Measurements from ENCODE around the gene GRPEL1.

GRPEL1 gene

GRCh38 chr4:7075962-7076695 is 8.3 kb upstream of the GRPEL1 start:
- TF ChIP-seq EP300 (IDR thresholded peaks at IDR 0.05; ENCODE audit: borderline replicate concordance) (no peak), CREB1 (IDR thresholded peaks at IDR 0.05; ENCODE audit: low read depth) (no peak), EGR1 (IDR thresholded peaks at IDR 0.05) (no peak), USF1 (IDR thresholded peaks at IDR 0.05) (no peak), TAF1 (IDR thresholded peaks at IDR 0.05; ENCODE audit: low read depth) (no peak), MAX (IDR thresholded peaks at IDR 0.05) (no peak), FOXM1 (IDR thresholded peaks at IDR 0.05; ENCODE audit: borderline replicate concordance, low read depth) (no peak)

GRCh38 chr4:7074426-7074825 is 6.6 kb upstream of the GRPEL1 start:
- TF ChIP-seq TAF1 (IDR thresholded peaks at IDR 0.05; ENCODE audit: low read depth) (no peak), REST (IDR thresholded peaks at IDR 0.05; ENCODE audit: low read depth) (no peak), EP300 (IDR thresholded peaks at IDR 0.05; ENCODE audit: borderline replicate concordance) (no peak), YY1 (IDR thresholded peaks at IDR 0.05; ENCODE audit: low read depth) (no peak), FOXM1 (IDR thresholded peaks at IDR 0.05; ENCODE audit: borderline replicate concordance, low read depth) (no peak), TCF12 (IDR thresholded peaks at IDR 0.05; ENCODE audit: low read depth) (no peak), TEAD4 (IDR thresholded peaks at IDR 0.05) (no peak), NFIC (IDR thresholded peaks at IDR 0.05) (no peak), EGR1 (IDR thresholded peaks at IDR 0.05) (no peak), MAX (IDR thresholded peaks at IDR 0.05) (no peak), ZBTB7A (IDR thresholded peaks at IDR 0.05; ENCODE audit: low read depth) (no peak), RAD21 (IDR thresholded peaks at IDR 0.05; ENCODE audit: low read depth) (no peak), CREB1 (IDR thresholded peaks at IDR 0.05; ENCODE audit: low read depth) (no peak), USF1 (IDR thresholded peaks at IDR 0.05) (no peak), CEBPB (IDR thresholded peaks at IDR 0.05) (no peak)

GRCh38 chr4:7073526-7074390 is 5.9 kb upstream of the GRPEL1 start:
- no peak for TF ChIP-seq ZBTB7A (IDR thresholded peaks at IDR 0.05; ENCODE audit: low read depth)
- no peak for TF ChIP-seq EGR1 (IDR thresholded peaks at IDR 0.05)
- TF ChIP-seq MAX (IDR thresholded peaks at IDR 0.05): no peak
- TF ChIP-seq USF1 (IDR thresholded peaks at IDR 0.05): peak; percentile 99

- TF ChIP-seq USF1 (IDR thresholded peaks at IDR 0.05): no peak
- TF ChIP-seq CEBPB (IDR thresholded peaks at IDR 0.05): no peak
- no peak for TF ChIP-seq YY1 (IDR thresholded peaks at IDR 0.05; ENCODE audit: low read depth)
- no peak for TF ChIP-seq RAD21 (IDR thresholded peaks at IDR 0.05; ENCODE audit: low read depth)
- TF ChIP-seq TAF1 (IDR thresholded peaks at IDR 0.05; ENCODE audit: low read depth): no peak
- TF ChIP-seq MAX (IDR thresholded peaks at IDR 0.05): no peak
- no peak for TF ChIP-seq REST (IDR thresholded peaks at IDR 0.05; ENCODE audit: low read depth)
- no peak for TF ChIP-seq TCF12 (IDR thresholded peaks at IDR 0.05; ENCODE audit: low read depth)
- no peak for TF ChIP-seq EP300 (IDR thresholded peaks at IDR 0.05; ENCODE audit: borderline replicate concordance)
- TF ChIP-seq NFIC (IDR thresholded peaks at IDR 0.05): no peak
- no peak for TF ChIP-seq TEAD4 (IDR thresholded peaks at IDR 0.05)
- TF ChIP-seq CREB1 (IDR thresholded peaks at IDR 0.05; ENCODE audit: low read depth): no peak
- no peak for TF ChIP-seq FOXM1 (IDR thresholded peaks at IDR 0.05; ENCODE audit: borderline replicate concordance, low read depth)
- no peak for TF ChIP-seq EGR1 (IDR thresholded peaks at IDR 0.05)
- TF ChIP-seq ZBTB7A (IDR thresholded peaks at IDR 0.05; ENCODE audit: low read depth): no peak
Measured at GRCh38 chr4:7073059-7073458, 5.2 kb upstream of the GRPEL1 start.

Data from Ishikawa (cell line).